ENCODE results near the gene TNFSF18. TPM values are rescaled to one million over a fixed set of nuclear protein-coding genes. Genes with fewer than 3 reads are reported as not detected.

TNFSF18 gene
- total RNA-seq, 1 donor from 2014 or later: not detected

DNA sequence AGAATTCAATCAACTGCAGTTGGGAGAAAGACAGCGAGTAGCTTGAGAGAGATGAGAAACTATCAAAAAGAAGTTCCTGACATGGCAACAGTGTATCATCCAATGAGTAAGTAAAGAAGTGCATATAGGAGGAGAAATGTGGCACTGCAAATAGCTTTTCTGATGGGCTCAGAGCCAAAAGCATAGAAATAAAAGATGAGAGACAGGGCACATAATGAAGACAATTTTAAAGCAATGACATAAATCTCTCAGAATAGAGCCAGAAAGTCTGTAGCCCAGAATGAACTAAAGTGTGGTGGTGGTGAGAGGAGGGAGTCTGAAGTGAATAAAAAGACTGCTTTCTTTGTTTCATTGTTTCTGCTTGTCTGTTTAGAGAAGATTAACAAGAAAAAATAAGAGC lies 34.3 kb downstream of the TNFSF18 start:
- Histone ChIP-seq H3K27me3 (ENCODE audit: control insufficient read depth, insufficient read depth, low read length) (no peaks in the 10 kb centered on the region), H3K36me3 (ENCODE audit: control insufficient read depth, insufficient read depth, low read length) (no peaks in the 10 kb centered on the region), H3K4me3 (ENCODE audit: low read depth, low read length) (no peak overlapping the region)
- TF ChIP-seq, protein P1, sequence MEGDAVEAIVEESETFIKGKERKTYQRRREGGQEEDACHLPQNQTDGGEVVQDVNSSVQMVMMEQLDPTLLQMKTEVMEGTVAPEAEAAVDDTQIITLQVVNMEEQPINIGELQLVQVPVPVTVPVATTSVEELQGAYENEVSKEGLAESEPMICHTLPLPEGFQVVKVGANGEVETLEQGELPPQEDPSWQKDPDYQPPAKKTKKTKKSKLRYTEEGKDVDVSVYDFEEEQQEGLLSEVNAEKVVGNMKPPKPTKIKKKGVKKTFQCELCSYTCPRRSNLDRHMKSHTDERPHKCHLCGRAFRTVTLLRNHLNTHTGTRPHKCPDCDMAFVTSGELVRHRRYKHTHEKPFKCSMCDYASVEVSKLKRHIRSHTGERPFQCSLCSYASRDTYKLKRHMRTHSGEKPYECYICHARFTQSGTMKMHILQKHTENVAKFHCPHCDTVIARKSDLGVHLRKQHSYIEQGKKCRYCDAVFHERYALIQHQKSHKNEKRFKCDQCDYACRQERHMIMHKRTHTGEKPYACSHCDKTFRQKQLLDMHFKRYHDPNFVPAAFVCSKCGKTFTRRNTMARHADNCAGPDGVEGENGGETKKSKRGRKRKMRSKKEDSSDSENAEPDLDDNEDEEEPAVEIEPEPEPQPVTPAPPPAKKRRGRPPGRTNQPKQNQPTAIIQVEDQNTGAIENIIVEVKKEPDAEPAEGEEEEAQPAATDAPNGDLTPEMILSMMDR (IDR thresholded peaks at IDR 0.05; ENCODE audit: insufficient read depth, low read length, poor library complexity, severe bottlenecking): no peak
- no peak for DNase-seq (ENCODE audit: low read depth)

DNA sequence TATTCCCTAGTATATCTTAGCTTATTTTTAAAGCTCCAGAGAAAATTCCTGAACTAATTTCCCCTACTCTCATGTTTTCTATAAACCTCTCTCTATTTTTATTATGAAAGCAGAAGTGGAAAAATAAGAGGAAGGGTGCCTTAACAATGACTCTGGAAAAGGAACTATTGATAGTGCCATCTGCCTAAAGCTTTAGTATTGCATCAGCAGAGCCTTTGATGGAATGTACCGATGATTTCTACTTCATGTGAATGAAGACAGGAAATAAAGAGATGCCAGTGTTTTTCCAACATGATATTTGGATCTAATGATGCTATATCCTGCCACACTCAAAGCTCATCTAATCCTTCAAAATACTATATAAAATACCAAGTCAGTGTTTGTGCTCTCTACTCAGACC lies 35.1 kb downstream of the TNFSF18 start:
- Histone ChIP-seq H3K4me3 (ENCODE audit: low read depth, low read length) (no peak overlapping the region), H3K36me3 (ENCODE audit: control insufficient read depth, insufficient read depth, low read length) (no peaks in the 10 kb centered on the region), H3K27me3 (ENCODE audit: control insufficient read depth, insufficient read depth, low read length) (no peaks in the 10 kb centered on the region)
- DNase-seq (ENCODE audit: low read depth): no peak
- TF ChIP-seq, protein P1 (IDR thresholded peaks at IDR 0.05; ENCODE audit: insufficient read depth, low read length, poor library complexity, severe bottlenecking): no peak

DNA sequence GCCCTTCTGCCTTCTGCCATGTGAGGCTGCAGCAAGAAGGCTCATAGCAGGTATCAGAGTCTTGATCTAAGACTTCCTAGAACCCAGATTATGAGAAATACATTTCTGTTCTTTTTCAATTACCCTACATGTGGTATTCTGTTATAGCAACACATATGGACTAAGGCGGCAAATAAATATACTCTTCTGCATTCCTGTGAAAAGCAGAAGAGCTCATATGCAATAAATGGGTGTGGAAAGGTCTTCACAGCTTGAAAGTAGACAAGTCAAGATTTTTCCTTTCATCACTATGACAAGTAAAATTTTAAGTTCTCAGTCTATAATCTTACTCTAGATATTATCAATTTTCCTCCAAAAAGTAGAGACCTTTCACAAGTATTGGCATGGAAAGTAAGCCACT lies 36.6 kb downstream of the TNFSF18 start:
- DNase-seq (ENCODE audit: low read depth): no peak
- no peaks in the 10 kb centered on the region for H3K36me3 ChIP-seq (ENCODE audit: control insufficient read depth, insufficient read depth, low read length)
- TF ChIP-seq, protein P1 (IDR thresholded peaks at IDR 0.05; ENCODE audit: insufficient read depth, low read length, poor library complexity, severe bottlenecking): no peak
- H3K27me3 ChIP-seq (ENCODE audit: control insufficient read depth, insufficient read depth, low read length): no peaks in the 10 kb centered on the region
- H3K4me3 ChIP-seq (ENCODE audit: low read depth, low read length): no peak overlapping the region

DNA sequence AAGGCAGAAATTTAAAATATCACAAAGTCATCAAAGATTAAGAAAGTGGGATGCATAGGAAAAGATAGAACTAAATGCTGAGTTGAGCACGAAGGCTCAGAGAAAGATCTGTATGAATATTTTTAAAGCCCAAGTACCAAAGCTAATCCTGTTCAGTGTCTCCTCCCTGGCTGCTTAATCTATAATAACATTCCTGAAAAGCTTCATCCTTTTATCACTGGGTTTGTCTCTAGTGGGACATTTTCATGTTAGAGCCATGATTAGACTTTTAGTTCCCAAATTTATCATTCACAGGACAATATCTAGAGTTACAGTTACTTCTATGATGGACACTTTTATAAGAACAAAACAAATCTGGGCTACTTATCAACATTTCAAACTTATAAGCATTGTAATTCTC lies 38.6 kb downstream of the TNFSF18 start:
- H3K4me3 ChIP-seq (ENCODE audit: low read depth, low read length): no peak overlapping the region
- no peak for DNase-seq (ENCODE audit: low read depth)
- H3K27me3 ChIP-seq (ENCODE audit: control insufficient read depth, insufficient read depth, low read length): no peaks in the 10 kb centered on the region
- TF ChIP-seq, protein P1 (IDR thresholded peaks at IDR 0.05; ENCODE audit: insufficient read depth, low read length, poor library complexity, severe bottlenecking): no peak
- no peaks in the 10 kb centered on the region for H3K36me3 ChIP-seq (ENCODE audit: control insufficient read depth, insufficient read depth, low read length)

DNA sequence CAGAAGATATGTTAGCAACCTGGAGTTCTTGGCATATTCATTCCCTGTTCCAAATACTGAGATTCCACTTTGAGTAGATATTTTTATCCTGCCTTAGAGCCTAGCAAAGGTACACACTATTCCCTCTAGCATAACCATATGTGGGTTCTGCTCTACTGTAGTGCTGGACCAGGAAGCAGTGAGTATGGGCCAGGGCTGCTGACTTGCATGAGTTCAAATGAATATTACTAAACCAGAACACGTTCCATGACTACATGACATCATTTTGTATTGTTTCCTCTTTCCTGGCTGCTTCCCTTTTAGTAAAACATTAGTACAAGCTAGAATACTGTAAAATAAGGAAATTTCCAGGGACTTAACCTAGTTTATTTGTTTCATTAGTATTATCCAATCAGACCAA lies 41.1 kb downstream of the TNFSF18 start:
- TF ChIP-seq, protein P1 (IDR thresholded peaks at IDR 0.05; ENCODE audit: insufficient read depth, low read length, poor library complexity, severe bottlenecking): no peak
- H3K27me3 ChIP-seq (ENCODE audit: control insufficient read depth, insufficient read depth, low read length): no peaks in the 10 kb centered on the region
- H3K4me3 ChIP-seq (ENCODE audit: low read depth, low read length): no peak overlapping the region
- H3K36me3 ChIP-seq (ENCODE audit: control insufficient read depth, insufficient read depth, low read length): no peaks in the 10 kb centered on the region
- DNase-seq (ENCODE audit: low read depth): no peak

DNA sequence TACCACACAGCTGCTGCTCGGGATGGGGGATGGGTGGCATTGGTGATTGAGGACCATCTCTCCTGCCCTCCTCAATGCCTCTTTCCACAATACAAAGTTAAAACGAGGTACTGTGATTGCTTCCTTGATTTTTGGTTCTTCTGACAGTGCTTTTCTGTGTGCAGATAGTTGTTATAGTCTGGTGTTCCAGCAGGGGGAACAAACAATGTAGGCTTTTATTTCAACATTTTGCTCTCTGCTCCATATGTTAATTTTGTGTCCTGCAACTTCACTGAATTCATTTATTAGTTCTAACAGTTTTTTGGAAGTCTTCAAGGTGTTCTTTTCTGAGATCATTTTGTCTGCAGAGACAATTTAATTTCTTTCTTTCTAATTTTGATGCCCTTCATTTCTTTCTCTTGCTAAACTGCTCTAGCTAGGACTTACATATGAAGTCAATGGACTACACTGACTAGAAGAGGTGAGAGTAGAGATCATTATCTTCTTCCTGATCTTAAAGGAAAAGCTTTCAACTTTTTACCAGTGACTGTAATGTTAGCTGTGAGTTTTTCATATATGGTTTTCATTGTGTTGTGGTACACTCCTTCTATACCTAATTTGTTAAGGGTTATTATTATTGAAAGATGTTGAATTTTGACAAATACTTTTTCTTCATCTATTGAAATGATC lies 45.4 kb downstream of the TNFSF18 start:
- TF ChIP-seq, protein P1 (IDR thresholded peaks at IDR 0.05; ENCODE audit: insufficient read depth, low read length, poor library complexity, severe bottlenecking): no peak
- H3K27me3 ChIP-seq (ENCODE audit: control insufficient read depth, insufficient read depth, low read length): no peaks in the 10 kb centered on the region
- no peak for DNase-seq (ENCODE audit: low read depth)

More for the DNA sequence above, 45.4 kb downstream of the TNFSF18 start:
- Histone ChIP-seq H3K36me3 (ENCODE audit: control insufficient read depth, insufficient read depth, low read length) (no peaks in the 10 kb centered on the region), H3K4me3 (ENCODE audit: low read depth, low read length) (no peak overlapping the region)

All from kidney epithelial cell (primary cell).